HG03571 (cell line): ENCODE results near the gene IL7R.

Experiments
- ATAC-seq: cut with Tn5 transposase; IDR thresholded peaks from one replicate; pipeline ENCODE4 v1.9.1; 2021; ENCODE audit not compliant: unreplicated experiment

IL7R gene

GRCh38 chr5:35903631-35904203 lies 47.0 kb downstream of the IL7R start:
- ATAC-seq, result no peak

GRCh38 chr5:35904443-35905132 lies 47.9 kb downstream of the IL7R start:
- no peak for ATAC-seq

- no peak for ATAC-seq
These were observed 51.5 kb downstream of the IL7R start for GRCh38 chr5:35908228-35908627.

GRCh38 chr5:35908814-35909213 lies 52.1 kb downstream of the IL7R start:
- no peak for ATAC-seq

GRCh38 chr5:35919191-35919590 lies 62.5 kb downstream of the IL7R start:
- ATAC-seq, result no peak

GRCh38 chr5:35920890-35921289 lies 64.2 kb downstream of the IL7R start:
- no peak for ATAC-seq

- ATAC-seq, result no peak
These were observed 65.2 kb downstream of the IL7R start for GRCh38 chr5:35921930-35922329.

GRCh38 chr5:35922468-35922867 lies 65.8 kb downstream of the IL7R start:
- ATAC-seq, result no peak

- ATAC-seq, result no peak
These were observed 67.6 kb downstream of the IL7R start for GRCh38 chr5:35924122-35924949.

GRCh38 chr5:35924950-35925722 lies 68.4 kb downstream of the IL7R start:
- ATAC-seq, result no peak

- peak; percentile 60 for ATAC-seq
These were observed 69.8 kb downstream of the IL7R start for GRCh38 chr5:35926389-35927051.
